OCI-LY3 (cell line): Measurements from ENCODE around the gene SUPT3H.

Source experiments
- H2AFZ ChIP-seq: fragments of 200-600, 300-600 bp; shearing (Covaris generic); 2 replicates; pipeline ENCODE4 v1.6.0; 2014; ENCODE audit warnings: antibody characterized with exemption, low read depth, low read length
- H3K27ac ChIP-seq: fragments of 200-600, 300-600 bp; sonication (generic); 2 replicates; pipeline ENCODE4 v1.5.1; 2014; ENCODE audit warnings: mild to moderate bottlenecking, low read length, moderate library complexity, mixed read lengths
- H3K27me3 ChIP-seq: fragments of 200-600, 300-600 bp; sonication (generic); 2 replicates; pipeline ENCODE4 v1.6.1; 2014; ENCODE audit warnings: low read depth, low read length, mixed read lengths
- H3K36me3 ChIP-seq: fragments of 200-600, 300-600 bp; sonication (generic); replicated peaks from 2 replicates; pipeline ENCODE3; 2014; ENCODE audit warnings: low read depth, low read length, mixed read lengths
- H3K4me1 ChIP-seq: fragments of 300-600, 200-600 bp; sonication (generic); 2 replicates; pipeline ENCODE4 v1.6.1; 2014; ENCODE audit warnings: low read length, mixed read lengths
- H3K4me2 ChIP-seq: fragments of 200-600, 300-600 bp; sonication (generic); 2 replicates; pipeline ENCODE4 v1.6.1; 2014; ENCODE audit warnings: low read length, mixed read lengths
- H3K4me3 ChIP-seq: fragments of 300-600, 200-600 bp; sonication (generic); 2 replicates; pipeline ENCODE4 v1.5.1; 2014; ENCODE audit warnings: antibody characterized with exemption, mild to moderate bottlenecking, low read length, moderate library complexity
- H3K79me2 ChIP-seq: fragments of 300-600, 200-600 bp; shearing (Covaris generic); 2 replicates; pipeline ENCODE4 v1.6.1; 2014; ENCODE audit warnings: mild to moderate bottlenecking, low read length, mixed read lengths
- H3K9ac ChIP-seq: fragments of 300-600, 200-600 bp; shearing (Covaris generic); 2 replicates; pipeline ENCODE4 v1.6.0; 2014; ENCODE audit warnings: mild to moderate bottlenecking, low read length, moderate library complexity
- H3K9me3 ChIP-seq: fragments of 200-600, 300-600 bp; shearing (Covaris generic); 2 replicates; pipeline ENCODE4 v1.6.1; 2014; ENCODE audit warnings: low read length, mixed read lengths; ENCODE audit not compliant: insufficient read depth
- H4K20me1 ChIP-seq: fragments of 200-600, 300-600 bp; sonication (generic); 2 replicates; pipeline ENCODE4 v1.6.1; 2016; ENCODE audit warnings: low read length, mixed read lengths; ENCODE audit not compliant: insufficient read depth
- EZH2phosphoT487 ChIP-seq: fragments of 200-600 bp; shearing (Covaris generic); IDR thresholded peaks from 2 replicates; pipeline ENCODE4 v1.6.1; 2018; ENCODE audit warnings: antibody characterized with exemption, mixed run types, low read depth
- TF ChIP-seq, protein P1 (sequence below): fragments of 200-600, 300-600 bp; sonication (generic); IDR thresholded peaks from 2 replicates; pipeline ENCODE4 v1.5.1; 2014; ENCODE audit warnings: antibody characterized with exemption, low read length, low read depth

Gene SUPT3H

DNA sequence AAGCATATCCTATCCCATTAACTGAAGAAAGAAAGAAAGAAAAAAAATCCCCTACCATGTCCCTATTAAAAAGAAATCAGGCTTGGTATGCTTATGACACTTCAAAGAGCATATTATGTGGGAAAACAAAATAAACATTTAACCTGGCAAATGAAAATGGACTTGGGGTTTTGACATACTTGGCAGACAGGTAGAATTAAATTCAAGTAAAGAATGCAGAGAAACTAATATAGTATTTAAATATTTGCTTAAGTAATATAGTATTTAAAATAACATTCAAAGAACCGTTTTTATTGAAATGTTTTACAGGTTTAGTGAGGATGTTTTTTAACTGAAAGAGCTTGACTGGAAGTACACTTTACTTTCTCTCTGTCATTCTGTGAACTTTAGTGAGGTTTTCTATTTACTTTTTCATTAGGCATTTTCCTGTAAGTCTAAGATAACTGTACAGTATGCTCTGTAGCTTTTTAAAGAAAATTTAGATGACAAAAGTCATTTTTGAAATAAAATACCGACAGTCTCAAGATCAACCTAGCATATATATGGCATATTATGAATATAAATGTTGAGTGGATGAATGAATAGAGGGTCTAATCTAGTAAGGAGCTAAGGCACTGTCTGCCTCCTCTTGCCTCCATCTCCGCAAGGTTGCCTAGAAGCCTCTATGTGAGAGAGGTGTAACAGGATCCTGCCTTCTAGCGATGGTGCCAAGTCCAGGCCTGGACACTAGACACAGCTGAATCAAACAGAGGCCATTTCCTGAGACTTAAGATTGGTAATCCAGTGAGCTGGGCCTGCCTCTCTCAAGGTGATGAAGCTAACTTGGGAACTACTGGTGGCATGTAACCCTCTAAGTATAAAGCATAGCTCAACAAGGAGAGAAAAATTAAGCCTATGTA lies 394.0 kb downstream of the SUPT3H start:
- Histone ChIP-seq H3K9ac (no peak overlapping the region), H3K36me3 (no peaks in the 10 kb centered on the region), H4K20me1 (no peaks in the 10 kb centered on the region), H3K27me3 (no peaks in the 10 kb centered on the region), H2AFZ (no peak overlapping the region), H3K9me3 (no peaks in the 10 kb centered on the region), H3K4me1 (no peaks in the 10 kb centered on the region), H3K79me2 (no peaks in the 10 kb centered on the region), H3K4me2 (no peak overlapping the region), H3K27ac (no peak overlapping the region), H3K4me3 (no peak overlapping the region)
- TF ChIP-seq EZH2phosphoT487: no peak
- TF ChIP-seq, protein P1, sequence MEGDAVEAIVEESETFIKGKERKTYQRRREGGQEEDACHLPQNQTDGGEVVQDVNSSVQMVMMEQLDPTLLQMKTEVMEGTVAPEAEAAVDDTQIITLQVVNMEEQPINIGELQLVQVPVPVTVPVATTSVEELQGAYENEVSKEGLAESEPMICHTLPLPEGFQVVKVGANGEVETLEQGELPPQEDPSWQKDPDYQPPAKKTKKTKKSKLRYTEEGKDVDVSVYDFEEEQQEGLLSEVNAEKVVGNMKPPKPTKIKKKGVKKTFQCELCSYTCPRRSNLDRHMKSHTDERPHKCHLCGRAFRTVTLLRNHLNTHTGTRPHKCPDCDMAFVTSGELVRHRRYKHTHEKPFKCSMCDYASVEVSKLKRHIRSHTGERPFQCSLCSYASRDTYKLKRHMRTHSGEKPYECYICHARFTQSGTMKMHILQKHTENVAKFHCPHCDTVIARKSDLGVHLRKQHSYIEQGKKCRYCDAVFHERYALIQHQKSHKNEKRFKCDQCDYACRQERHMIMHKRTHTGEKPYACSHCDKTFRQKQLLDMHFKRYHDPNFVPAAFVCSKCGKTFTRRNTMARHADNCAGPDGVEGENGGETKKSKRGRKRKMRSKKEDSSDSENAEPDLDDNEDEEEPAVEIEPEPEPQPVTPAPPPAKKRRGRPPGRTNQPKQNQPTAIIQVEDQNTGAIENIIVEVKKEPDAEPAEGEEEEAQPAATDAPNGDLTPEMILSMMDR: no peak

DNA sequence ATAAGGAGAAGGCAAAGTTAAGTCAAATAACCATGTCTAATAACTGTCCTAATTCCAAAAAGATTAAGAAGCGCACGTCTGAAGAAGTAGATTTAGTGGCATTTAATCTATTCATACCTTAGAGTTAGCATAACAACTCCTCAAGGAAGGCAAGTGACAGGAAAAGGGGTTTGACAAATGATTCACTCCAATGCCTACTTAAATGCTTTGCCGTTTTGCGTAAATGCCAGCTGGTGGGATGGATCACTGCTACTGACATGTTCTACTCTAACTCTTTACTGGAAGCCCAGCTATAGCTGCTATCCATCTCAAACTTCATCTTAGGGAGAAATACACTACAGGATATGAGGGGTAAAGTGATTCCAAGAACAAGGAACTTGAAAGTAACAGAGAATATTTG lies 396.9 kb downstream of the SUPT3H start:
- no peaks in the 10 kb centered on the region for H4K20me1 ChIP-seq
- no peak overlapping the region for H3K4me3 ChIP-seq
- no peaks in the 10 kb centered on the region for H3K36me3 ChIP-seq
- no peak overlapping the region for H3K4me2 ChIP-seq
- H3K27ac ChIP-seq: no peak overlapping the region
- no peaks in the 10 kb centered on the region for H3K4me1 ChIP-seq
- H3K27me3 ChIP-seq: no peaks in the 10 kb centered on the region
- no peak overlapping the region for H2AFZ ChIP-seq
- no peak for TF ChIP-seq EZH2phosphoT487
- TF ChIP-seq, protein P1: no peak
- H3K79me2 ChIP-seq: no peaks in the 10 kb centered on the region
- no peaks in the 10 kb centered on the region for H3K9me3 ChIP-seq
- no peak overlapping the region for H3K9ac ChIP-seq

- no peaks in the 10 kb centered on the region for H3K79me2 ChIP-seq
- H3K27me3 ChIP-seq: no peaks in the 10 kb centered on the region
- no peaks in the 10 kb centered on the region for H4K20me1 ChIP-seq
- no peak for TF ChIP-seq EZH2phosphoT487
- TF ChIP-seq, protein P1: no peak
- no peak overlapping the region for H3K27ac ChIP-seq
- H3K4me3 ChIP-seq: no peak overlapping the region
- H3K4me1 ChIP-seq: no peaks in the 10 kb centered on the region
- no peaks in the 10 kb centered on the region for H3K36me3 ChIP-seq
- no peak overlapping the region for H3K4me2 ChIP-seq
- no peak overlapping the region for H2AFZ ChIP-seq
- H3K9ac ChIP-seq: no peak overlapping the region
- H3K9me3 ChIP-seq: no peaks in the 10 kb centered on the region
Measured at GRCh38 chr6:44976677-44977641, 400.8 kb downstream of the SUPT3H start.

DNA sequence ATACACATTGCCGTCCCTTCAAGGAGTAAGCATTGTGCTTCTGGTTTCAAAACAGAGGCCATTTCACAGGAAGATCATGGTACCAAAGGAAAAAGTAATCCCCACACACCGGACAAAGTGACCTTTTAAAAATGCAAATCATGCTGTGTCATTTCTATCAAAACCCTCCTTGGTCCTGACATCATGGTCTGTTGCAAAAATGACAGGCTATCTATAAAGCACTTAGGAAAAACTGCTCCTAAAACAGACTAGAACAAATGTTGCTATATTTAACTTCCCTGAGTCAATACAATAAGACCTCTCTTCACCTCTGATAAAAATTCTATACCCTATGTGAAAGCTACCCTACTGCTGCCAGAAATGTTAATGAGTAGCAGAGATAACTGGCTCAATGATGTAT lies 403.2 kb downstream of the SUPT3H start:
- no peak overlapping the region for H3K4me2 ChIP-seq
- no peaks in the 10 kb centered on the region for H4K20me1 ChIP-seq
- no peaks in the 10 kb centered on the region for H3K4me1 ChIP-seq
- H3K36me3 ChIP-seq: no peaks in the 10 kb centered on the region
- TF ChIP-seq, protein P1: no peak
- no peak for TF ChIP-seq EZH2phosphoT487
- H3K9me3 ChIP-seq: no peaks in the 10 kb centered on the region
- no peaks in the 10 kb centered on the region for H3K27me3 ChIP-seq
- H3K9ac ChIP-seq: no peak overlapping the region
- H3K4me3 ChIP-seq: no peak overlapping the region
- H3K79me2 ChIP-seq: no peaks in the 10 kb centered on the region
- no peak overlapping the region for H3K27ac ChIP-seq
- no peak overlapping the region for H2AFZ ChIP-seq
